ENCODE results near the gene CUEDC2. TPM values are rescaled to one million over a fixed set of nuclear protein-coding genes. Genes with fewer than 3 reads are reported as not detected.

Gene CUEDC2
- total and polyA plus RNA-seq, 10 of the 15 experiments (the other 5 are each of a cell fraction or from before 2014, with no cell fraction given): 20.4 to 121 (median 75.0) TPM

GRCh38 chr10:102436312-102436711 lies 3.9 kb upstream of the CUEDC2 start:
- Histone ChIP-seq H3K36me3 (ENCODE audit: control insufficient read depth in 2 of 2, insufficient read depth in 2 of 2, low read length in 1 of 2) (no peaks in the 10 kb centered on the region), H4K20me1 (ENCODE audit: control insufficient read depth, insufficient read depth) (no peaks in the 10 kb centered on the region), H3K9ac (ENCODE audit: control insufficient read depth, insufficient read depth, low read length) (peak overlapping the region; percentile 44), H2AFZ (ENCODE audit: control insufficient read depth, low read depth, low read length) (no peak overlapping the region; the same call in none of the 2 replicates), H3K27ac (ENCODE audit: control insufficient read depth, insufficient read depth) (peak overlapping the region; percentile 58), H3K4me3 (peak overlapping the region; percentile 74; the same call in 1 of the 2 replicates), H3K79me2 (ENCODE audit: control insufficient read depth, insufficient read depth, low read length) (peaks cover 11% of the 10 kb centered on the region), H3K27me3 (replicated peaks in 1 of 2; ENCODE audit: control insufficient read depth in 2 of 2, insufficient read depth in 2 of 2, low read length in 1 of 2) (no peaks in the 10 kb centered on the region), H3K9me3 (replicated peaks; ENCODE audit: control insufficient read depth, insufficient read depth, low read length) (no peaks in the 10 kb centered on the region), H3K4me2 (ENCODE audit: control insufficient read depth, insufficient read depth) (peak overlapping the region; percentile 97), H3K4me1 (ENCODE audit: control insufficient read depth, insufficient read depth, low read length) (peaks cover 22% of the 10 kb centered on the region)
- DNase-seq (ENCODE audit: low read depth, low spot score) (no peak), ATAC-seq (no peak), FAIRE-seq (no peak)
- no TSS peak for BruUV-seq (replicated peaks)
- RAD21 ChIA-PET (ENCODE audit: unreplicated experiment): interaction anchor here (0.6 to 3.0 kb wide), 4 partner anchors 15 to 307 kb away, joined by 4 to 16 read pairs (median 8); partner anchors contain the start of genes C10orf95 and FBXL15
- in situ Hi-C loops (cut with MboI): no loop called here
- SMC1A ChIA-PET (ENCODE audit: uncharacterized antibody, unreplicated experiment): interaction anchor here (0.8 to 5.5 kb wide), 6 partner anchors 10 to 63 kb away, joined by 3 to 42 read pairs (median 4); partner anchors contain the start of genes C10orf95 and FBXL15
- 85% methylated on average over 6 of the region's 6 CpGs for WGBS (ENCODE audit: insufficient coverage, insufficient replicate concordance, low lambda C conversion rate, missing lambda C conversion rate)
- POLR2A ChIA-PET: interaction anchor here (0.7 to 5.5 kb wide), 7 partner anchors 12 to 157 kb away, joined by 3 to 42 read pairs (median 13); partner anchors contain the start of genes ACTR1A, C10orf95, FBXL15 and NFKB2
- CTCF ChIA-PET: interaction anchor here (0.7 to 2.4 kb wide), 6 partner anchors 13 to 206 kb away, joined by 3 to 7 read pairs (median 4); partner anchors contain the start of gene C10orf95
- TF ChIP-seq ZBTB33 (IDR thresholded peaks at IDR 0.05) (no peak), EP300 (IDR thresholded peaks at IDR 0.05; ENCODE audit: borderline replicate concordance in 1 of 2, control insufficient read depth in 1 of 2, low read depth in 2 of 2, low read length in 2 of 2) (no peak), BCL3 (IDR thresholded peaks at IDR 0.05; ENCODE audit: borderline replicate concordance, insufficient read depth, low read depth, low read length, poor library complexity, severe bottlenecking) (no peak), KLF5 (IDR thresholded peaks at IDR 0.05; ENCODE audit: partially characterized antibody) (no peak), ETV6 (conservative IDR thresholded peaks at IDR 0.05 in 1 of 2, IDR thresholded peaks at IDR 0.05 in 1 of 2; ENCODE audit: borderline replicate concordance in 1 of 2, low read depth in 1 of 2) (no peak), POLR2A (IDR thresholded peaks at IDR 0.05; ENCODE audit: low read depth, low read length) (no peak), RAD51 (IDR thresholded peaks at IDR 0.05) (no peak), CBX3 (IDR thresholded peaks at IDR 0.05; ENCODE audit: borderline replicate concordance, low read depth) (no peak)
- intact Hi-C loops (cut with micrococcal nuclease; ENCODE audit: unreplicated experiment): no loop called here
